HG03159 (cell line): Measurements from ENCODE around the gene MYCBPAP.

Source experiments
- ATAC-seq: cut with Tn5 transposase; IDR thresholded peaks from one replicate; pipeline ENCODE4 v1.9.1; 2021; ENCODE audit warnings: mild to moderate bottlenecking, moderate library complexity; ENCODE audit not compliant: unreplicated experiment

MYCBPAP gene

GRCh38 chr17:50487213-50488096 is 20.8 kb upstream of the MYCBPAP start:
- ATAC-seq = no peak

- no peak for ATAC-seq
Observed at GRCh38 chr17:50488880-50489279, 19.4 kb upstream of the MYCBPAP start.

DNA sequence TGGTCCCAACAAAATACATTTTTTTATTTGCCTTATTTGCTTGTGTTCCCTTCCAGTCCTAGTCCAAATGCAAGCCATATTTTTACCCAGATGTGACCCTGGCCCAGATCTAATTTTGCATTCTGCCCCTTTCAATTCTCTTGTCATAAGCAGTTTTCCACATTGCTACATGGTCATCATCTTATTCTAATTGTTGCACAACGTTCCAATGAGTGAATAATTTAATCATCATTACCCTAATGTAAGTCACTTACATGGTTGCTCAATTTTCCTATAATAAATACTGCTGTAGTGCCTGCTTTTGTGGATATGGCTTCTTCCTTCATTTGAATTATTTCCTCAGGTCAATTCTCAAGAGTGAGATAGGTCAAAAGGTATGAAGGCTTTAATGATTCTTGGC is 16.7 kb upstream of the MYCBPAP start:
- ATAC-seq = no peak

DNA sequence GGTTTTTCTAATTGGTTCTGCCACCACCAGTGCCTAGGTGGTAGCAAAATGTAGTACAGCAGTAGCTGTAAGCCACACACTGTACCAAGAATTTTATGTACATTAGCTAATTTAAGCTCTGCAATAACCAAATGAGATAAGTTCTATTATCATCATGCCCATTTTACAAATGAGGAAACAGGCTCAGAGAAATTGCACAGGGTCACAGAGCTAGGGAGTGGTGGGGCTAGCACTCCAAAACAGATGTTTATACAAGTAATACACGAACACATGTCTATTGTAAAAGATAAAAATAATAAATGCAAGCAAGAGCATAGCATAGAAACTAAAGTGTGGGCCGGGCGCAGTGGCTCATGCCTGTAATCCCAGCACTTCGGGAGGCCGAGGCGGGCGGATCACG is 16.0 kb upstream of the MYCBPAP start:
- no peak for ATAC-seq

DNA sequence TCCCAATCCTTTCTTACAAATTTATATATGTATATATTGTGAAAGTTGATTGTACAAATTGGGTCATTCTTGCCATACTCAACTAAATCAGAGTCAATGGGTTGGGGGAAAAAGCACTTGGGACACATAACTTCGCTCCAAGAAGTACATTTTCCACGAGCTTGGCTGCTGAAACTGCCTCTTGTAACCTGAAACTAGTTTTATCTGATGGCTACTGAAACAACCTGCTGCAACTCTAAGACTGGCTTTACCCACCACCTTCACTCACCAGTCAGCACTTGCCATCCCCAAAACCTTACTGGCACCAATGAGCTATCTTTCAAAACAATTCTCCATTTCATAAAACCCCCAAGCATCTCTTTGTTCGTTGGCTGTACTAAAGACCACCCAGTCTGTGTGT is 14.5 kb upstream of the MYCBPAP start:
- no peak for ATAC-seq

- ATAC-seq = no peak
Observed at GRCh38 chr17:50495217-50495823, 12.9 kb upstream of the MYCBPAP start.

DNA sequence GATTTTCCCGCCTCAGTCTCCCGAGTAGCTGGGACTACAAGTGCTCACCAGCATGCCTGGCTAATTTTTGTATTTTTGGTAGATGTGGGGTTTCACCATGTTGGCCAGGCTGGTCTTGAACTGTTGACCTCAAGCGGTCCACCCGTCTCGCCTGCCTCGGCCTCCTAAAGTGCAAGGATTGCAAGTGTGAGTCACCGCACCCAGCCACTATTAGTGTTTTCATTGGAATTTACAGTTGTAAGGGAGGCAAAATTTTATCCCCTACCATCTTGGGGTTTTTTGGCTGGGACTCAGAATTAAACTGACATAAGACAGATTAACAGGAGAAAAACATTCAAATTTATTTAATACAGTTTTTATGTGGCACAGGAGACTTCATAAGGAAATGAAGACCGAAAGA is 12.3 kb upstream of the MYCBPAP start:
- ATAC-seq = no peak

GRCh38 chr17:50498021-50498874 is 10.0 kb upstream of the MYCBPAP start:
- no peak for ATAC-seq

DNA sequence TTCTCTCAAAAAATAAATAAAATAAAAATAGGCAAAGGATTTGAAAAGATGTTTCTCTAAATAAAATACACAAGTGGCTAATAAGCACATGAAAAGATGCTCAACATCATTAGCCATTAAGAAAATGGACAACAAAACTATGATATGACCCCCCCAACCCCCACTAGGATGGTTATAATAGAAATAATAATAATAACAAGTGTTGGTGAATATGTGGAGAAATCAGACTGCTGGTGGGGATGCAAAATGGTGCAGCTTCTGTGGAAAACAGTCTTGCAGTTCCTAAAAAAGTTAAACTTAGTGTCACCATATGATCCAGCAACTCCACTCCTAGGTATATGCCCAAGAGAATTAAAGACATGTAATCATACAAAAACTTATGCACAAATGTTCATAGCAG is 9.0 kb upstream of the MYCBPAP start:
- ATAC-seq = no peak

- ATAC-seq = no peak
Observed at GRCh38 chr17:50499721-50500120, 8.5 kb upstream of the MYCBPAP start.

GRCh38 chr17:50501054-50501453 is 7.2 kb upstream of the MYCBPAP start:
- no peak for ATAC-seq

GRCh38 chr17:50502301-50502990 is 5.8 kb upstream of the MYCBPAP start:
- no peak for ATAC-seq

DNA sequence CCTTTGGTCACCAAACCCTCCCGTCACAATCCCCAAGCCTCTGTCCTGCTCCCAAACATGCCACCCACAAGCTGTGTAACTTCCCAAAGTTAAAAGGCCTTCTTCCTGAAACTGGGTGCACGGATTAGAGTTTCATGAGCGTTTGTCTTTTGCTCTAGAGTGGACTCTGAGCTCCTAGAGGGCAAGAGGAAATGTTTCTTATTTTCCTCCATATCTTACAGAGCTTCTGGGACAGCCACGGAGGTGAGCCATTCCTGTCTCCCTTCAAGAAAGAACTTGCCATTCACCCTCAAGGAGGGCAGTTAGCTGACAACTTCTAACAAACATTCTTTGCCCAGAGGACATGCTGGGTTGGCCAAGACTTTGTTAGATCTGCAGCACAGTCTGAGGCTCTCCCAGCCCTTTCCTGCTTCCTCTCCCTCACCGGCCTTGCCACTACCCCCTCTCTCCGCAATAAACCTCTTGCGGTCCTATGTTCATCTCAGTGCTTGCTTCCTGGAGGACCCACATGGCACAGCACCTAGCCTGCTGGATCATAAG is 2.6 kb upstream of the MYCBPAP start:
- no peak for ATAC-seq

DNA sequence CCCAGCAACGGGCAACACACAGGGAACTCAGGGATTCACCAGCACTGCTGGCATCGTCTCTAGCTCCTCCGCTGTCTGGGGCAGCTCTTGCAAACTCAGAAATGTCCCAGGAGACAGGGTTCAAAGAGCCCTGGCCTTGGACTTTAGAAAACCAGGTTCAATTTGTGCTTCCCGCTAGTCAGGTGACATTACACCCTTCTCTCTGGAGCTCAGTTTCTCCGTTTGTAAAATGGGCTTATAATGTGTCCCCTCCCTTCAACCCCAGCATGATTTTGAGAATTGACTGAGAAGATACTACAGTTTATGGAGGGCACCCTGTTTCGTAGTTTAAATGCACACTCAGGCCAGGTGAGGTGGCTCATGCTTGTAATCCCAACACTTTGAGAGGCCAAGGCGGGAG is 1.9 kb upstream of the MYCBPAP start:
- ATAC-seq = no peak

DNA sequence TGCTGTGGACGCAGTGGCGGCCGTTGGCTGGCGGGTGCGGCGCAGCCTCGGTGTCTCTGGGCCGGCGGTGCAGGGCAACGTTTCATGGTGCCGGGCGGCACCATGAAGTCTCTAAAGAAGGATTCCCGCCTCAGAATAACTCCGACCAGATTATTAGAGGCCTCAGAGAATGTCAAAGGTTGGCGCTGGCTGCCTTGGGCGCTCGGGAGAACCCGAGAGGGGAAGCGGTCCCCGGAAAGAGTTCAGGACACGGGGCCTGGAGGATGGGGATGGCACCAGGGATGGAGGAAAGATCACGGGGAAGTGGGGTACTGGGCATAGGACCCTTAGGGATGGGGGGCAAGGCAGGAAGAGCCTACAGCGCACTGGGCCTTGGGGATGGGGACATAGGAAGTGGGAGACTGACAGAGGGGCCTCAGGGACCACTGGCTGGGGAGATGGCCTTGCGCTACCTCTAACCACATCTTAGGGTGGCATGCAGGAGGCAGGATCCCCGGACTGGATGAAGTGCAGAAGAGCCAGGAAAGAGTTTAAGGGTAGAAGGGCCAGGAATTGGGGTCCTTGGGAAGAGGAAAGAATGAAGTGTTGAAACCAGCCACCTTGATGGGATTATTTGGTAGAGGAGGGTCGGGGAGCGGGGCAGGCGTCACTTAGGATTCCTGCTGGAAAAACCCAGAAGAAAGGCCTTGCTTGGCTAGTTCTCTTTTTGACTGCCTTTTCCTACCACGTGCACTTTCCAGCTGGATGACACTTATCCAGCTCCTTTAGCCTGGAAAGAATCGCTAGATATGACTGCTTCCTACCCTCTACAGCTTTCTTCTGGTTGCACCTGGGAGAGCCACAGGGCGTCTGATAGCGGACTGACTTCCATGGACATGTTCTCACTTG is 578 bp downstream of the MYCBPAP start:
- no peak for ATAC-seq

DNA sequence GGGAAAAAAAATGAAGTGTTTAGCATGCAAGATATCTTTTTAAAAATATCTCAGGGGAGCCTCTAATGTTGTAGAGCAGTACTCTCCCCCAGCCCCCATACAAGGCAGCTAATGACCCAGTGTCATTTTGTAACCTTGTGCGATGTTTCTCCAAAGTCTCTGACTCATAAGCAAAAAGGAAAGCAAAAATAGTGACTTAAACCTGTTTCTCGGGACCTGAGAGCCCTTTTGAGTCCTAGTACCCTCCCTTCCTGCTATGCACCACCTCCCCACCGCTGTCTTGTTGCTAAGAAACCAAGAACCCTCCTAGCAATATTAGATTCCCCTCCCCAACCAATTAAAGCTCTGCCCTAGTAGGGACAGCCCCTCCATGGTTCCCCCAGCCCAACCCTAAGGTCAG is 2.8 kb downstream of the MYCBPAP start:
- ATAC-seq = peak; percentile 80

GRCh38 chr17:50513495-50513894 is 5.3 kb downstream of the MYCBPAP start:
- no peak for ATAC-seq

DNA sequence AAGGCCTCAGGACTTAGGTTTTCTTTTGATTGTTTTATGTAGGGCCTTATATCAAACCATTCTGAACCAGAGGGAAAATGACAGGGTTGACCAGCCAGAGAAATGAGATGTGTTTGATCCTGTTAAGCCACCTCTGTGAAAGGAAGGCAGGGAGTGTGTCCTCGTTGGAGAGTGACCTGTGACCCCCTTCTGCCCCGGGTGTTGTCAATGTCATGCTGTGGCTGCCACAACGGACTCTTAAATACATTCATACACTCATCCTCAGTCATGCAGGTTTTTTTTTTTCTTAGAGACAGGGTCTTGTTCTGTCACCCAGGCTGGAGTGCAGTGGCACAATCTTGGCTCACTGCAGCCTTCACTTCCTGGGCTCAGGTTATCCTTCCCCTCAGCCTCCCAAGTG is 6.1 kb downstream of the MYCBPAP start:
- no peak for ATAC-seq

DNA sequence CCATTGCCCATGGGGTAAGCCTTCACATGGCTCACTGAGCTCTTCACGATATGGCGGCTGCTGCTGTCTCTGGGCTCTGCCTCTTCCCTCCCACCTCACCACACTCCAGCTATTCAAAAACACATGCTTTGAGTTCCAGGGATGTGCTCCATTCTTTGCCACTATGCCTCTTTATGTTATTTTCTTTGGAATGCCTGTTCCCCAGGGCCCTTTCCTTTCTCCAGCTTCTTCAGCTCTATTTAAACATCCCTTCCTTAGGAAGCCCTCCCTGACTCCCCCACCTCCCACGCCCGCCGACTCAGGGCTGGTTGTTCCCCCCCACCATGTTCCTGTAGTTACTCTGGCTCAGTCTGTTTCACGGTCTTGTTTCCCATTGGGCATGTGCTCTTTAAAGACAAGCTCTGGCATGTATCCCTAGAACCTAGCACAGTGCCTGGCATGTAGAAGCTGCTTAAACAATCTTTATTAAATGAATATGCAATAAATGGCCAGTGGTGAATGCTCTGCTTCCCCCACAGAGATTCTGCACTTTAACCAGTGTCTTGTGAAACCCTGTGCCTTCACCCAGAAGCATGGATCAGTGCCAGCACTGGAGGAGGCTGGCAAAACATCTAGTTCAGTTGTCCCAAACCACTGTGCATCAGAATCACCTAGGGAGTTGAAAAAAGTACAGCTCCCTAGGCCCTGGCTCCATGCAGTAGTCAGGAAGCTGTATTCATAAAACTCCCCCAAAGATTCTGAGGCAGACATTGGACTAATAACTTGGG is 6.9 kb downstream of the MYCBPAP start:
- ATAC-seq = no peak
